AG09309 (cell line): ENCODE measurements around the gene CCNG2.
A peak's percentile ranks its signal among the peaks of the same experiment; 100 is the strongest.

ENCODE experiments used
- DNase-seq: peaks from one replicate; pipeline ENCODE4 v3.0.0-alpha.2; 2010; ENCODE audit warnings: low read depth
- H3K4me3 ChIP-seq: 2 replicates; pipeline ENCODE4 v1.5.1; 2011; ENCODE audit warnings: mild to moderate bottlenecking, low read depth, low read length, moderate library complexity; ENCODE audit not compliant: control insufficient read depth
- CTCF ChIP-seq: IDR thresholded peaks from 2 replicates; pipeline ENCODE4 v1.5.1; 2011; ENCODE audit warnings: mild to moderate bottlenecking, low read depth, low read length, inconsistent platforms; ENCODE audit not compliant: insufficient read depth, control insufficient read depth; ENCODE audit errors: missing control alignments

Gene CCNG2

DNA sequence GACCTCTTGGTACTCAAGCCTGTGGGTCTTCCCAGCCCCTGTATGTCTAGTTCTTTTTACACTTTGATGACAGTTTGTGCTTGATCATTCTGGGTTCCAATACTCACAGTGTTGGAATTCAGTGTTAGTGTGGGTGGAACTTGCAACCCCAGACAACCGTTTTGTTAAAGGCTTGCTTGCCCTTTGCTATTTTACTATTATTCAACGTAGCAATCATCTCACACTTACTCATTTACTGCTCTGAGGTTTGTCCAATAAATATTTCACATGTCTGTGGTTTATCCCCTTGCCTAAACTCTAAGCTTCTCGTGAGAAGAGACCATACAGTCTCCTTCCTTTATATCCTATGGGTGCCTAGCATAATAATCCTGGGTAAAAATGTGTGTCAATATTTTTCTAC lies 15.3 kb downstream of the CCNG2 start:
- DNase-seq: peak; percentile 94
- no peak for TF ChIP-seq CTCF
- H3K4me3 ChIP-seq: no peak overlapping the region

- no peak for TF ChIP-seq CTCF
- no peak for DNase-seq
These were observed 17.4 kb downstream of the CCNG2 start for GRCh38 chr4:77174426-77174825.

DNA sequence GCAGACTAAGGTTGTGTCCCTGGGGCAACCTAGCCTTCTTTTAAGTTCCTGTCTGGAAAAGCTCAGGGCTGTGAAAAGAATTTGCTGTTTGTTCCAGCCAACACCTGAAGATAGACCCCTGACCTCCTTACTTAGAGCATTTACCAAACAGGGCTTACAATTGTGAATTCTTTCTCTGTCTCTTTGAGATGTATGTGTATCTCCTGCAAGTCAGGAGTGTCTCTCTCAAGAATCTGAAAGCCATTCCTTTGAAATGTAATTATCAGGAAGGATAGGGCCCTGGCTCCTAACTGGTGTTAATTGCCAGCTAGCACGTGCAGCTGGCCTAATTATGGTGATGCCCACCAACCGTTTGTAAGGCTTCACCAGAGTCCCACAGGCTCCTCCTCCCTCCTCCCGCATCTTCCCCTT lies 18.2 kb downstream of the CCNG2 start:
- no peak for DNase-seq
- TF ChIP-seq CTCF: no peak
- H3K4me3 ChIP-seq: no peak overlapping the region

More at GRCh38 chr4:77174426-77174825, 17.4 kb downstream of the CCNG2 start:
- no peak overlapping the region for H3K4me3 ChIP-seq

- DNase-seq: no peak
- TF ChIP-seq CTCF: no peak
- no peak overlapping the region for H3K4me3 ChIP-seq
These were observed 19.6 kb downstream of the CCNG2 start for GRCh38 chr4:77176640-77177039.

GRCh38 chr4:77177199-77177598 lies 20.2 kb downstream of the CCNG2 start:
- no peak for TF ChIP-seq CTCF
- DNase-seq: no peak
- H3K4me3 ChIP-seq: no peak overlapping the region

DNA sequence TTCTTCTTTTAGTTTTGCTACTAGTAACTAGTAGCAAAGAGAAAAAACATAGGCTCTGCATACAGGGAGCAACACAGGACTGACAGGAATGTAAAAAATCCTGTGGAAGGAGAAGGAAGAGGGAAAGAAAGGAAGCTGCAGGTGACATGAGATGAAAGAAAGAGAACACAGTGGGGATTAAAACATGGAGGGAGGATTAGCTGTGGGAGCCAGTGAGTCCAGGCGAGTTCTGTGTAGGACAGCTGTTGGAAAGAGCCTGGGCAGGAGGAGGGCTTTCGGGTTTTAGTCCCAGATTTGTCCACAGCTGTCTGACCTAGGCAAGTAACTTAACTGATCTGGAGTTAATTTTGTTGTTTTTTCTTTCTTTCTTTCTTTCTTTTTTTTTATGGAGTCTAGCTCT lies 21.6 kb downstream of the CCNG2 start:
- no peak overlapping the region for H3K4me3 ChIP-seq
- DNase-seq: no peak
- TF ChIP-seq CTCF: no peak

DNA sequence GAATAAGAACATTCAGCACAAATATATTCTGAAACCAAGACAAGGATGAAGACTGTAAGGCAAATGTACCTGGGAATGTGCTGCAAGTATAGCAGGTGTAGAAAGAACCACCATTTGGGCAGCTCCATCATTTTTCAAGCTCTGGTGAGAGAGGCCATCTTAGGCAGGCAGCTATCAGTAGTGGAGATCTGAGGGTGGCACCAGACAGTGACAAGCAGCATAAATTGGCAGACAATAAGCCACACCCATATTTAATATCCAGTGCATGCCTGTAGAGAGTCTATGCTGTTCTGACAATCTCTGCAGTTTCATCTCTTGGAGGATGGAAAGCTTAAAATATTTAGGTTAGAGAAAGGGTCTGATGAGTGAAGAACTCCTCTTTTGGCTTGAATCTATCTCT lies 22.5 kb downstream of the CCNG2 start:
- no peak for TF ChIP-seq CTCF
- no peak overlapping the region for H3K4me3 ChIP-seq
- DNase-seq: no peak
